Activated CD4-positive, alpha-beta T cell treated with anti-CD3 and anti-CD28 coated beads for 24 hours (primary cell): ENCODE measurements around the gene STAT3.
A peak's percentile ranks its signal among the peaks of the same experiment; 100 is the strongest.
"Not testable (repeated sequence)": the region's sequence is repeated elsewhere in the genome, so short reads cannot be mapped to it uniquely, and the experiment has no call there.

ENCODE experiments used
- DNase-seq, 2 donors: peaks; one replicate each; pipeline ENCODE4 v3.0.0-alpha.2; 2020; ENCODE audit warnings: low read depth in 2 of 2

STAT3 gene

DNA sequence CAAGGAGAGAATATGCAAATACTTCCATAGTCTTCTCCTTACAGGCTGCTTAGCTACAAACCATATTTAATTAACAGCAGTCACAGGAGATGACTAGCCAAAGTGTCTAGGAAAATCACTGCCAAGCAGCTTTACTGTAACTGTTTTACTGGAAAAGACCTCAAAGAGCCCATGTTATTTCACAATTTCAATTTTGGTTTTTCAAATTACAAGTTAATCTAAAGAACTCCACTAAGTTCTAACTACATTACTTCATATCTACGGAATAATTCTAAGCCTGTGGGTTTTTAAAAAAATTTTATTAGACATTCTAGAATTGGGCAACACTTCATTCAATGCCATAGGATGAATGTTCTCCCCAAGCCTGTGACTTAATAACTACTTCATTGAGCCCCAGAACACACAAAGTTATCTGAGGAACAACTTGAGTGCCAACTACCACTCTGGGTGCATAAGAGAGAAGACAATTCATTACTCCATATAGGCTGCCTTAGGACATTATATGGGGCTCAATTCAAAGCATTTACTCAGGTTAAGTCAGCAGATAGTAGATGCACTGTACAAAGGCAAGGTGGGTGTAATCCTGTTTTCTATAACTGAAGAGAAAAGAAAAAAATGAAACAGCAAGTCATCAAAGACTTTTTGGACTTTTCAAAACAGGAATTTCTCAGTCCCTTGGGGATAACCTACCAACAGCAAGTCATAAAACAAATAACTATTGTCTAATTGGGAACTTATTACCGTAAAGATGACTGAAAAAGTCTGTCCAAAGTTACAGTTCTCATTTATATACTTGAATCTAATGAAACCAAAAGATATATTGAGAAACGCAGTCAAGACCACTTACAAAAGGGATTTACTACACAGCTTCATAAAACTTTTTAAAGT lies 33.0 kb downstream of the STAT3 start:
- no peak for DNase-seq

DNA sequence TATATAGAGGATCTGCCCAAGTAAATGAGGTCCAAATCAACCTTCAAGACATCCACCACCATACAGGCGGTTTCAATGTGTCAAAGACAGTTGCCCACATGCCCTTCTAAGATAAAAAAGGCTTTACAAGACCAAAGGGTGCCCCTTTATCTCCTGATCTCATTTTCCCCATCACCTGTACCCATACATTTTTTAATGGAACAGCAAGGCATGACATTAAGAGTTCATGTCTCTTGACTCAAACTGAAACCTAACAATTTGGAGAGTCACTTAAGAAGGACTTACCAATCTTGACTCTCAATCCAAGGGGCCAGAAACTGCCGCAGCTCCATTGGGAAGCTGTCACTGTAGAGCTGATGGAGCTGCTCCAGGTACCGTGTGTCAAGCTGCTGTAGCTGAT lies 40.1 kb downstream of the STAT3 start:
- DNase-seq = no peak

DNA sequence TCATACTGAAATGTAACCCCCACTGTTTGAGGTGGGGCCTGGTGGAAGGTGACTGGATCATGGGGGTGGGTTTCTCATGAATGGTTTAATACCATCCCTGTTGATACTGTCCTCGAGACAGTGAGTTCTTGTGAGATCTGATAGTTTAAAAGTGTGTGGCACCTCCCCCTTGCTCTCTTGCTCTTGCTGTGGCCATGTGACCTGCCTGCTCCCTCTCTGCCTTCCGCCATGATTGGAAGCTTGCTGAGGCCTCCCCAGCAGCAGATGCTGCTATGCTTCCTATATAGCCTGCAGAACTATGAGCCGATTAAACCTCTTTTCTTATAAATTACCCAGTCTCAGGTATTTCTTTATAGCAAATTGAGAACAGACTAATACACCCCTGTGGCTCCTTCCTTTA lies 40.6 kb downstream of the STAT3 start:
- DNase-seq = no peak

- no peak for DNase-seq
Measured at GRCh38 chr17:42347198-42347597, 41.0 kb downstream of the STAT3 start.

GRCh38 chr17:42346481-42346880 lies 41.8 kb downstream of the STAT3 start:
- no peak for DNase-seq

- DNase-seq = no peak
Measured at GRCh38 chr17:42345396-42346073, 42.7 kb downstream of the STAT3 start.

DNA sequence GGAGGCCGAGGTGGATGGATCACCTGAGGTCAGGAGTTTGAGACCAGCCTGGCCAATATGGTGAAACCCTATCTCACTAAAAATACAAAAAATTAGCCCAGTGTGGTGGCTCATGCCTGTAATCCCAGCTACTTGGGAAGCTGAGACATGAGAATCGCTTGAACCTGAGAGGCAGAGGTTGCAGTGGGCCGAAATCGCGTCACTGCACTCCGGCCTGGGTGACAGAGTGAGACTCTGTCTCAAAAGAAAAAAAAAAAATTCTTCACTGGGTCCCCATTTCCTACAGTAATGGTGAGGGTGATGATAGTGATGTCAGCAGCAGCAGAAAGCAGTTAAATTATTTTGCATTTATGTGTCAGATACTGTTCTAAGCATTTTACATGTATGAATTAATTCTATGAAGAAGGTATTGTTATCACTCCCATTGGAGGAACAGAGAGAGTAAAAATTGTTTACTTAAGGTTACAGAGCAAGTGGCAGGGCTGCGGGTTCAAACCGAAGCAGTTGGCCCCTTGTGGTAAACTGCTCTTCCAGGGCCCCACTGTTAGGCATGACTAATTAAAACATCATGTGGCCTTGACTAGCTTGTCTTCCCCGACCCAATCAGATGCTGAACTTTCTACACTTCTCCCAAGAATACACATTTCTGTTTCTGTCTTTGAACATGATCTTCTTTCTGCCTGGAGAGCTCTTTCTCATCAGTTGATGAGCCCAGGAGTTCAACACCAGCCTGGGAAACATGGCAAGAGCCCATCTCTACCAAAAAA lies 45.8 kb downstream of the STAT3 start:
- DNase-seq = no peak

DNA sequence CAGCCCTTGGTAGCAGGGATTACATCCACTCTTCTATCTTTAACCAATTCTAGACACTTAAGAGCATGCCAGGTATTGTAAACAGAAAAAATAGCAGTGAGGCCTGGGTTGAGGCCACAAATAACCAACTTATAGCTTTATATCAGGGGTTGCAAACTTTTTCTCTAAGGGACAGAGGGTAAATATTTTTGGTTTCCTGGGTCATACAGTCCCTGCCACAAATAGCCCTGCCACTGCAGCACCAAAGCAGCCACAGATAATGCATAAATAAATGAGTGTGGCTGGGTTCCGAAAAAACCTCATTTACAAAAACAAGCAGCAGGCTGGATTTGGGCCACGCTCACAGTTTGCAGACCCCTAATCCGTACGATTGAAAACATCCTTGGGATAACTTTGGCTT lies 46.7 kb downstream of the STAT3 start:
- DNase-seq = no peak

DNA sequence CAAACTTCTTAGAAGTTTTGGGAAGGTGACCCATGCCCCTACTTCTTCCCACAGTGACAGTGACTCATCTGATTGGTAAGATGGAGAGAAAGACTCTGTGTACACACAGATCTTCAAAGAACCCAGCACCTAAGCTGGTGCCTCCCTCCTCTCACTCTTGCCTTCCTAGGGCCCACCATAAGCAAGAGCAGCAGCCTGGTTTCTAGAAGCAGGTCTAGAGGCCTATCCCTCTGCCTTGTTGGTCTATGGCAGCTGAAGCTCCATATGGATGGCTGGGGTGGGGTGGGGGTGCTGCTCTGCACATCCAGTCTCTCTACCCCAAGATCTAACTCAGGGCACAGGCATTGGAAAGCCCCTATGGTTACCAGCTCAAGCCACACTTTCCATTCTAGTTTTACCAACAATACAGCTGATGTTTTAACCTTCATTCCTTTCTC lies 47.5 kb downstream of the STAT3 start:
- no peak for DNase-seq

DNA sequence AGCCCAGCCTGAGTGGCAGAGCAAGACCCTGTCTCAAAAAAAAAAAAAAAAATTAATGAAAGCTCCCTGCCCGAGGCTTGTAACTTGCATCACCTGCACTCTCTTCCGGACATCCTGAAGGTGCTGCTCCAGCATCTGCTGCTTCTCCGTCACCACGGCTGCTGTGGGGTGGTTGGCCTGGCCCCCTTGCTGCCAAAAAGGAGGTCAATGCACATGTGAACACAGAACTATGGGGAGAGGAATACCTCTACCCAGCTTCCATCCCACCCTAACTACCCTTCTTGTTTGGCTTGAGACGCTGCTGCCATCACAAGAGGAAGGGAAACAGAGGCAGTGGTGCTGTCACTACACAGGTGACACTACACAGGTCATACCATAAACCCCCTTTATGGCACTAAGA lies 49.0 kb downstream of the STAT3 start:
- DNase-seq = no peak

DNA sequence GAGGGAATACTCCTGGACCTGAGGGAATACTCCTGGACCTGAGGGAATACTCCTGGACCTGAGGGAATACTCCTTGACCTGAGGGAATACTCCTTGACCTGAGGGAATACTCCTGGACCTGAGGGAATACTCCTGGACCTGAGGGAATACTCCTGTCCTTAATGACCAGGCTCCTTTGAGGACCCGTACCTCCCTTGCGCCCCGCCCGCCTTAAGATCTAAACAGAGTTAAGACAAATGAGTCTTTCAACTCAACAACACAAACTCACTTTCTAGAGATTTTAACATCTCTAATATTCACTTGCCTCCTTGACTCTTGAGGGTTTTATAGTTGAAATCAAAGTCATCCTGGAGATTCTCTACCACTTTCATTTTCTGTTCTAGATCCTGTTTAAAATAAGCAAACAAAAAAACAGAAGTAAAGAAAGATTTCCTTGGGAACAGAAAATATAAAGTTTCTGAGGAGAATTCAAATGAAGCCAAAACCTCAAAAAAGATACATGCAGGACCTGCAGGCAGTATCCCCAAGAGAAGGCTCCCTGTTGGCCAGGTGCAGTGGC lies 49.7 kb downstream of the STAT3 start:
- DNase-seq = no peak

DNA sequence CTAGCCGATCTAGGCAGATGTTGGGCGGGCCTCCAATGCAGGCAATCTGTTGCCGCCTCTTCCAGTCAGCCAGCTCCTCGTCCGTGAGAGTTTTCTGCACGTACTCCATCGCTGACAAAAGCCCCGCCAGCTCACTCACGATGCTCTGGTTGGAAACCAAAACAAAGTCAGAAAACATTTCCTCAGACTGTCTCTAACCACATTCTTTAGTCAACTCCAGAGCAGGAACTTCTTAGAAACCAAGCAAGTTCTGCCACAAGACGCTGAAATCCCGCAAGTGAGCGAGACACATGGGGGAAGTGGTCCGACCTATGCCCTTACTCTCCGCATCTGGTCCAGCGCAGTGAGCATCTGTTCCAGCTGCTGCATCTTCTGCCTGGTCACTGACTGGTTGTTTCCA lies 50.8 kb downstream of the STAT3 start:
- DNase-seq = peak; percentile 58 to 68

DNA sequence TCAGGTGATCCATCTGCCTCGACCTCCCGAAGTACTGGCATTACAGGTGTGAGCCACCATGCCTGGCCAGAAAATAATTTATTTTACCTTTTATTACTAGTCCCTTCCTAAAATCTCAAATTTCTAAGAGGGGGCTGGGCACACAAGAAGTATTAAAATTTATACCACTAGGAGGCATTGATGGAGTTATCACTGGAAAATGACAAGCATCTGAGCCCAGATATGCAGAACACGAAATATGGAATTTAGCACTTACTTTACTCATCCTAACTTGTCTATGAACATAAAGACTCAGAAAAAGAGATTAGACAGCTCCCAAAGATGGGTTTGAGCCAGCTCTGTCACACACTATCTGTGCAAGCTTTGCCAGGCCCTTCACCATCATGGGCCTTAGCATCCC lies 53.6 kb downstream of the STAT3 start:
- DNase-seq = no peak

DNA sequence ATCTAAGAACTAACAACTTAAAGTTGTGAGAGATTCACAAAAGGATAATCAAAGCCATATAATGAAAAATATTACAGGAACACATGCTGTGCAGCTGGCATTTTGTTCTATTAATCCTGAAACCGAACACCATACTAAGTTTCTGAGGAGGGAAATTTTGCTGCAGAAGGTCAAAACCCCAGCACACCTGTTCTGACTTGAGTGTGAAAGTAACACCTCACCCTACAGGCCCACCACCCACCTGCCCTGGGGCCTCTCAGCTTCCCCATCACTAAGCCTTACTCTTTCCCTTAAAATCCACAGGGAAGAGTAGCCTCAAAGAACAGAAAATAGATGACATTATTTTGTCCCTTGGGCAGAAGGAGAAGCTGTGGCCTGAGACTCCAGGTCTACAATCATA lies 55.2 kb downstream of the STAT3 start:
- DNase-seq = no peak

- no peak for DNase-seq
Measured at GRCh38 chr17:42329025-42329976, 58.9 kb downstream of the STAT3 start.

DNA sequence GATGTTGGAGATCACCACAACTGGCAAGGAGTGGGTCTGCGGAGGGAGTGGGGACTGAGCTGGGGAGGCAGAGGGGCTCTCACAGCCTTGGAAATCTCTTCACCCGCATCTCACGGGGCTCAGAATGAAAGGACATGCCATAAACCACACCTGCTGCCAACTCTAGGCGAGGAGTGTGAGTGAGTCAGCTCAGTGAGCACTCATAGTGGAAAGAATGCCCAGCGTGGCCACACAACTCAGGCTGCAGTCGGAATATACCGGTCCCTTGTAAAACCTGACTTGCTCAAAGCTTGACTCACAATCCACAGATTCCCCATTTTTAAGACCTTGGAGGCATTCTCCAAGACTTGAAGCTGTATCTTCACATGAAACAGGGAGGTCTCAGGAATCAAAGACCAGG lies 63.2 kb downstream of the STAT3 start:
- DNase-seq = no peak

DNA sequence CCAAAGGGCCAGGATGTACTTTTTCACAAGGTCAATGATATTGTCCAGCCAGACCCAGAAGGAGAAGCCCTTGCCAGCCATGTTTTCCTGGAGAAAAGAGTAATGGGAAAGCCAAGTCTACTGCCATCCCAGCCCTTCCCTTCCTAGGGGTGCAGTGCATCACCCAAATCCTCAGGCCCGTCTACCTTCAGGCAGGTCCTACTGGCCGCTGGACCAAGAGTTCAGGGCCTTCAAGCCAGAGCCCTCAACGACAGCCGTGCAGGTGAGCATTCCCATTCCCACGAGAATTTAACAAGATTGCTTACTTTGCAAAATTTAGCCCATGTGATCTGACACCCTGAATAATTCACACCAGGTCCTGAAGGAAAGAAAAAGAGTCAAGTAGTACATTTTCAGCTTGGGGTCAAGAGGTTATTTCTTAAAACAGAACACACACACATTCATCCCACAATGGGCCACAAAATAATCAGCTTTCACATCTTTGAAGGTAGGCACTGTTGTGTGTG lies 64.9 kb downstream of the STAT3 start:
- no peak for DNase-seq

DNA sequence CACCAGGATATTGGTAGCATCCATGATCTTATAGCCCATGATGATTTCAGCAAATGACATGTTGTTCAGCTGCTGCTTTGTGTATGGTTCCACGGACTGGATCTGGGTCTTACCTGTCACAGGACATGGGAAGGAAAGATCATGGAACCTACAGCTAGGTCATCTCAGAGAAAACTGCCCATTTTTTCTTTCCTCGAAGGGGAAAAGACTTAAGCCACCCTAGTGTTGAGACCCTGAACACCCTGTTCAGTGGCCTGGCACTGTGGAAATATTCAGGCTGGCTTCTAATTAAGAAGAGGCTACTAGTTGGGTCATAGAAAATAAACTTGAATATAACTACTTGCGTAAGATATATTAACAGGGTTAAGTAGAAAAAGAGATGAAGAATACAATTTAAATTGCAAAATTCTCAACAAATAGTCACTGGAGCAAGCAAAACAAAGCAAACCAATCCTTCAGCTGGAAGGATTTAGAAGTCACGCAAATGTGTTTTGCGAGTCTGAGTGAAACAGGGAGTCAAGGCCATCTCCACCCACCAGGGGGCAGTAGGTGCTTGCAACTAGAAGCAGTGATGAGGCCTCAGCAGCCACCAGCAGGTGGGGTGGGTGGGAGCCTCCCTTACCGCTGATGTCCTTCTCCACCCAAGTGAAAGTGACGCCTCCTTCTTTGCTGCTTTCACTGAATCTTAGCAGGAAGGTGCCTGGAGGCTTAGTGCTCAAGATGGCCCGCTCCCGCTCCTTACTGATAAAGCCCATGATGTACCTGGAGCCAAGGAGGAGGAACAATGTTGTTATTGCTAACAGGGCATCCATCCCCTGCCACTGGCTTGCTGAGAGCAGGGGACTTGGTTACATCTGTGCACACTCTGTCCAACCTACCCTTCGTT lies 65.6 kb downstream of the STAT3 start:
- DNase-seq = peak; percentile 96

DNA sequence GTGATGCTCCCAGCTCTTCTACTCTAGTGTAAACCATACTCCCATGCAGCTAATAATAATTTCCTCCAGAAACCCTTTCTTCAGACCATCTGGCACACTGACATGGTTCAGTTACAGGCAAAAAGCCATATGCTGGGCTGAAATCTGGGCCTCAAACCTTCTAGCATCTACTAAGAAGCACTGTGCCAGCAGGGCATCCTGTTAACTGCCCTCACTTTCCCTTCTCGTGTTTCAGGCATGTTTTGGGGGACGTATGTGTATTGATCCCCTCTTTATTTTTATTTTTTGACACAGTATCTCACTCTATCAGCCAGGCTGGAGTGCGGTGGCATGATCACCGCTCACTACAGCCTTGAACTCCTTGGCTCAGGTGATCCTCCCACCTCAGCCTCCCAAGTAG lies 66.7 kb downstream of the STAT3 start:
- DNase-seq = no peak

- not testable (repeated sequence) for DNase-seq
Measured at GRCh38 chr17:42317967-42318366, 70.3 kb downstream of the STAT3 start.
